ENCODE data around the gene ALDH1A1.
"Not testable (repeated sequence)": the region's sequence is repeated elsewhere in the genome, so short reads cannot be mapped to it uniquely, and the experiment has no call there.

The ALDH1A1 gene

GRCh38 chr9:72943844-72944462 lies 8.9 kb downstream of the ALDH1A1 start:
- DNase-seq (ENCODE audit: low spot score) = no peak

- DNase-seq (ENCODE audit: low spot score) = no peak
Observed at GRCh38 chr9:72942451-72942850, 10.4 kb downstream of the ALDH1A1 start.

GRCh38 chr9:72939581-72939980 lies 13.3 kb downstream of the ALDH1A1 start:
- DNase-seq (ENCODE audit: low spot score) = not testable (repeated sequence)

- DNase-seq (ENCODE audit: low spot score) = no peak
Observed at GRCh38 chr9:72937545-72937944, 15.3 kb downstream of the ALDH1A1 start.

- no peak for DNase-seq (ENCODE audit: low spot score)
Observed at GRCh38 chr9:72936679-72937078, 16.2 kb downstream of the ALDH1A1 start.

- no peak for DNase-seq (ENCODE audit: low spot score)
Observed at GRCh38 chr9:72936266-72936665, 16.6 kb downstream of the ALDH1A1 start.

- DNase-seq (ENCODE audit: low spot score) = no peak
Observed at GRCh38 chr9:72935595-72935994, 17.3 kb downstream of the ALDH1A1 start.

DNA sequence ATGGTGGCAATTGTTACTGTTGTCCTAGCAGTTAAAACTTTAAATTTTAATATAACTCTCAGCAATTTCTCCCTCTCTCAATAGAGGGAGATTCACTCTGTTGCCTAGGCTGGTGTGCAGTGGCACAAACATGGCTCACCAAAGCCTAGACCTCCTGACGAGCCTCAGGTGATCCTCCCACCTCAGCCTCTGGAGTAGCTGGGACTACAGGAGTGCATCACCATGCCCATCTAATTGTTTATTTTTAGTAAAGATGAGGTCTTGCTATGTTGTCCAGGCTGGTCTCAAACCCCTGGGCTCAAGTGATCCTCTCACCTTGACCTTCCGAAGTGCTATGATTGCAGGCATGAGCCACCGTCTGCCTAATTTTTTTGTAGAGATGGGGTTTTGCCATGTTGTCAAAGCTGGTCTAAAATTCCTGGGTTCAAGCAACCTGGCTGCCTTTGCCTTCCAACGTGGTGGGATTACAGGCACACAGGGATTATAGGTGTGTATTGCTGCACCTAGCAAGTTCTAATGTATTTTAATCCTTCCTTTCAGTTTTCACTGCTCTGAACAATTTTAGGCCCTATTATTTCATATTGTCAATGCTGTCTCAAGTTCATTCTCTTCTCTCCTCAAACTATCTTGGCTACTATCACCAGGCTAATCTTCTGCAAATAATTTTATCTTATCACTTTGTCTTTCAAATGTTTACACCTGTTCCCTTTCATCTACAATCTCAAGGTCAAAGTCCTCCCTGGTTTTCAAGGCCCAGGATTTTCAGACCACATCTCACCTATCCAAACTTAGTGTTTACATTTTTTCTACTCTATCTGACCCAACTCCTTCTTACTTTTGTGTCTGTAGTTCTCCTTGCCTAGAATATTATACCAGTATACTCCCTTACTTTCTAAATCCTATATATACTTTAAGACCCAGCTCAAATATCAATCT lies 18.9 kb downstream of the ALDH1A1 start:
- DNase-seq (ENCODE audit: low spot score) = no peak

- no peak for DNase-seq (ENCODE audit: low spot score)
Observed at GRCh38 chr9:72932619-72933018, 20.2 kb downstream of the ALDH1A1 start.

- DNase-seq (ENCODE audit: low spot score) = no peak
Observed at GRCh38 chr9:72931897-72932296, 21.0 kb downstream of the ALDH1A1 start.

GRCh38 chr9:72931437-72931836 lies 21.4 kb downstream of the ALDH1A1 start:
- no peak for DNase-seq (ENCODE audit: low spot score)

DNA sequence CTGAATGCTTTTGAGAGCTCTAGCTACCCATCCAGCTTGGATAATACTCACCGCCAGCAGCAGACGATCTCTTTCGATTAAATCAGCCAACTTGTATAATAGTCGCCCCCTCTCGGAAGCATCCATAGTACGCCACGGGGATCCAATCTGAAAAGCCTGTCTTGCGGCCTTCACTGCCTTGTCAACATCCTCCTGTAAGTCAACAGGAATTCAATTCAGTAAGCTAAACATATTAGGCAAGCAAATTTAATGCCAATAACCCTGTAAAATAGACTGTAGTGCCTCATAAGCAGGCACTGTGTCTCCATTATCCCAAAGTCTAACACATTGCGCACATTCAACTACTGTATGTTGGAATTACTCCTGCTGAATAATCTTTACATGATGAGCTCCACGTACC lies 22.0 kb downstream of the ALDH1A1 start:
- no peak for DNase-seq (ENCODE audit: low spot score)

- no peak for DNase-seq (ENCODE audit: low spot score)
Observed at GRCh38 chr9:72929542-72929941, 23.3 kb downstream of the ALDH1A1 start.

DNA sequence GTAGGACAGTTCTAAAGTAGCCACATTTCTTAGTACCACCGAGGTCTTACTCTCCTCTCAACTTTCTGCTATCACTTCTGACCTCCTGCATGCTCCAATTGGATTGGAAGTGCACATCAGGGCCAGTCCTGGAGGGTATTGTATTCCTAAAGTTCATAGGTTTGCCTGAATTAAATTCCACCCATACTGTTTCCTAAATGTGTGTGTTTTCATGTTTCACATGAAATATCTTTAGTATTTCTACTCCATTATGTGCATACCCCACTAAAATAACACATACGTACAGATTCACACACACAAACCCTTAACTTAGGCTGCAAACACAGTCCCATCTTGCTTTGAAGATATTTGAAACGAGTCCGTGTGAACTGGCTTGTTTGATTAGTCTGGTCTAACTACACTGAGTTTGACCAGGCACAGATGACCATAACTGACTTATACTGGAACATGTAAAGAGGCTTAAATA lies 24.8 kb downstream of the ALDH1A1 start:
- DNase-seq (ENCODE audit: low spot score) = no peak

DNA sequence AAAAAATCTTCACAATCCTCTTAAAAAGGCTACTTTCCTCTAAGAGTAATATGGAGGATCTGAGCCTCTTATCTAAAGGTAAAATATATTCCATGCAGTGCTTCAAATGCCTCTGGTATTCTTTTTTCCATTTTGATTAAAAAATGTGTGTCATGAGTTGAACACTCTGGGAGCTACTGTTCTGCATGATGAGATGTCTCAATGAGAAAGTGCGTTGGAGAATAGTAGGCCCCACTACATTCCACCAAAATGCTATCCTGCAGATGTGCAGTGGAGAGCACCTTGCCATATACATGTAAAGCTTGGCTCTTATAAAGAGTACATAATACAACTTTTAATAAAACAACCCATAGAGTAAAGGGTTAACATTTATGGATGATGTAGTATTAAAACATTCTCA lies 26.3 kb downstream of the ALDH1A1 start:
- no peak for DNase-seq (ENCODE audit: low spot score)

GRCh38 chr9:72925891-72926290 lies 27.0 kb downstream of the ALDH1A1 start:
- DNase-seq (ENCODE audit: low spot score) = no peak

DNA sequence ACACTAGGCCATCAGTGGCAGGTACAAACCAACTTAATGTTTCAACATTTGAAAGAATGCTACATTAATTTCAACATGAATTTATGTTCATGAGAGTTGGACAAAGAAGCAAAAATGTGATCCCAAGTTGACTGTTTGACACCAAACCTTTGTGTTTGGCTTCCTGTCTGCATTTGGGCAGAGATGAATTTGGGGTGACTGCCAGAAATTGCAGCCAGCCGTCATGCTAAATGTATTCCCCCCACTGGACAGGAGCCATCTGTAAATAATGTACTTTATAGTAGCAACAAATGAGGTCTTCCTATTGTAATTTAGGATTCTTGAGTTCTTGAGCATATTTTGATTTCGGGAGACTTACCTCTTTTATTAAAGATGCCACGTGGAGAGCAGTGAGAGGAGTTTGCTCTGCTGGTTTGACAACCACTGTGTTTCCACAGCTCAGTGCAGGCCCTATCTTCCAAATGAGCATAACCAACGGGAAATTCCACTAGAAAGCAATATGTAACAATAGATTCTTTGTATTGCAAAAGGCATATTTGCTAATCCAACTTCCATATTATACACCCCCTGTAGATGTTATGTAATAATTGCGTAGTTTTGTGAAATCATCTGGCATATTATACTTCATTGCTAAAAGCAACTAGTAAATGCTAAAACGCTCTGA lies 27.6 kb downstream of the ALDH1A1 start:
- no peak for DNase-seq (ENCODE audit: low spot score)

DNA sequence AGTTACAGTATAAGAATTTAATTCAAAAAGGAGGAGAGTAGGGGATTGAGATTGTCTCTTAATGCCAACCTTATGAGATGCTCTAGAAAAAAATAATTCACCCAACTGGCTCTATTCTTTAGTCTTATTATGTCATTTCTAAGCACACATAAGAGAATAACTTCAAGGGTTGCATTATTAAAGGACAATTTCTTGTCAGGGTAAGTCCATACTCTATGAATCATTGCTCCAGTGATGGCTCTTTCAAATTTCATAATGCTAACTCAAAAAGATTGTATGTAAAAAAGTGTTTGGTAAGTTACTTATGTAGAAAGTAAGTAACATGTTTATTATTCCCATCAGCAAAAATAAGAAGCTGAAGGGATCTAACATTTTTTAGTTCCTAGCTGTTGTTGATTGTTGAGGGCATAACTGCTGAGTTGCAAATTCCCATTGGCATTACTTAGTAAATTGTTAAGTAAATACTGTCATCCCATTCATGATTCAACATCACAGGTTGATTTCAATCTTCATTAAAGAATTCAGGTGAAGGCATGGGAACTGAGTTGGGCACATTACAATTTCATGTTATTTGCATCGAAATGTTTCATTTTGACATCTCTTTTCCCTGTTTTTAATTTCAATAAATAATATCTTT lies 28.6 kb downstream of the ALDH1A1 start:
- DNase-seq (ENCODE audit: low spot score) = no peak

DNA sequence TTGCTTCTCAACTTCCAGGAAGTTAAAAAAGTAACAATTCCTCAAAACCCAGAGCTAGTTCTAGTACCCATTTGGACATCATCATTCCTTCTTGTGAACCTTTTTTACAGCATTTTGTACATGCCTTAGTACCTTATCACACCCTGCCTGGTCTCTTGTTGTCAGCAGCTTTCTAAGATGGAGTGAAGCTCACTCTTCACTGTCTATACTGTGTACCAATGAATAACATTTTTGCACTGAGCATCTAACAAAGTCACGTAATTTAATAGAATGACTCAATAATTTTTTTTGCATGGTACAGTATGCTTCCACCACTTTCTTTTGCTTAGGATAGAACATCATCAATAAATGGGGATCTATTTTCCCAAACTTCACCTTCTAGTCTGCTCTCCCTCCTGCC lies 29.8 kb downstream of the ALDH1A1 start:
- DNase-seq (ENCODE audit: low spot score) = no peak

- no peak for DNase-seq (ENCODE audit: low spot score)
Observed at GRCh38 chr9:72921888-72922654, 30.8 kb downstream of the ALDH1A1 start.

DNA sequence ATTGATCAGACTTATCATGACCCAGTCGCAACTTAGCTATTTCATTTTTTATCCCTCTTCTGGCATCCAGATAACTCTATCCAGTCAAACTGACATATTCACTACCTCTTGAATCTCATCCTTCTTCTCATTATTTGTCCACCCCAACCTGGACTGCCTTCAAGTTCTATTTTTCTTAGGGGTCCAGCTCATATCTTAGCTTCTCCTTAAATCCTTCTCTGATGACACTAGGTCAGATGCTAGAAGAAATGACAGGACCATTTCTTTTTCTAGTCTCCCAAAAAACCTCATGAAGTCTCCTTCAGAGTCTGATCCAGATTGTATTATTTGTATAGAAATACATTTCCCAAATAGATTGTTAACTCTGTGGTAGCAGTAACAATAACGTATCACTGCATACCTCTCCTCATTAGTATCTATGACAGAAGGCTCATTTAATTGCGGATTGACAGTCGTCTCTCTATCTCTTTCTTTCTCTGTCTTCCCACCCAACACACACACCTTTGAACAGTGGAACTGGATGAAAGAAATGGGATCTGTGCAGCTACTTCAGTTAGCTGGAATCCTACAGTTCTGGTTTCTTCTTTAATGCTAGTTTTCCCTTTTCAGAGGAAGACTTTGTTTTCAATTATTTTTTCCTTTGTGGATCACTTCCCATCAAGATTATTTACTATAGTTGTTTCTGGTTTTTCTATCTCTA lies 33.5 kb downstream of the ALDH1A1 start:
- no peak for DNase-seq (ENCODE audit: low spot score)
